Fibroblast of lung (primary cell): Measurements from ENCODE around the gene MIX23. TPM values are rescaled to one million over a fixed set of nuclear protein-coding genes. Genes with fewer than 3 reads are reported as not detected.

Experiments used
- DNase-seq, 2 donors: peaks; one replicate each; pipeline versions ENCODE4 v3.0.0 to v3.0.0-alpha.2; 2010; ENCODE audit warnings: low read depth in 2 of 2
- H2AFZ ChIP-seq: 2 replicates; pipeline ENCODE4 v1.5.1; 2012; ENCODE audit warnings: low read length, control low read depth, inconsistent platforms
- H3K27ac ChIP-seq: 2 replicates; pipeline ENCODE4 v1.5.1; 2011; ENCODE audit warnings: low read length, control low read depth; ENCODE audit not compliant: insufficient read depth
- H3K27me3 ChIP-seq: 2 replicates; pipeline ENCODE4 v1.5.1; 2011; ENCODE audit warnings: mild to moderate bottlenecking, low read length; ENCODE audit not compliant: control insufficient read depth, insufficient read depth
- H3K36me3 ChIP-seq: 2 replicates; pipeline ENCODE4 v1.5.1; 2011; ENCODE audit warnings: low read length; ENCODE audit not compliant: control insufficient read depth, insufficient read depth
- H3K4me1 ChIP-seq: 2 replicates; pipeline ENCODE4 v1.5.1; 2011; ENCODE audit warnings: low read length; ENCODE audit not compliant: control insufficient read depth, insufficient read depth; ENCODE audit errors: extremely low read depth
- H3K4me2 ChIP-seq: 2 replicates; pipeline ENCODE4 v1.5.1; 2011; ENCODE audit warnings: low read length, control low read depth; ENCODE audit not compliant: insufficient read depth; ENCODE audit errors: extremely low read depth
- H3K4me3 ChIP-seq, 4 experiments: fragments of 200-600 bp in 1 of 4; sonication (generic) in 1 of 4; replicated peaks in 1 of 4; 2 replicates each; pipeline ENCODE4 v1.5.1; 2011 to 2016; ENCODE audit warnings: low read length in 4 of 4, low read depth in 3 of 4, mild to moderate bottlenecking in 3 of 4, control low read depth in 2 of 4, inconsistent platforms in 1 of 4, mixed read lengths in 1 of 4; ENCODE audit not compliant: insufficient read depth in 1 of 4; ENCODE audit errors: control extremely low read depth in 1 of 4
- H3K79me2 ChIP-seq: 2 replicates; pipeline ENCODE4 v1.5.1; 2012; ENCODE audit warnings: mild to moderate bottlenecking, low read length, inconsistent platforms; ENCODE audit not compliant: control insufficient read depth, insufficient read depth
- H3K9ac ChIP-seq: 2 replicates; pipeline ENCODE4 v1.5.1; 2011; ENCODE audit warnings: mild to moderate bottlenecking, low read length, control low read depth; ENCODE audit not compliant: insufficient read depth
- H3K9me3 ChIP-seq: 2 replicates; pipeline ENCODE4 v1.5.1; 2012; ENCODE audit warnings: low read depth, low read length; ENCODE audit not compliant: control insufficient read depth, insufficient read depth
- H4K20me1 ChIP-seq: 2 replicates; pipeline ENCODE4 v1.5.1; 2011; ENCODE audit warnings: low read length; ENCODE audit not compliant: control insufficient read depth, insufficient read depth; ENCODE audit errors: extremely low read depth
- CTCF ChIP-seq, 2 donors: IDR thresholded peaks in 1 of 2; conservative IDR thresholded peaks in 1 of 2; 1 replicate in 1 of 2; 2 replicates in 1 of 2; pipeline ENCODE4 v1.5.1; 2011 to 2012; ENCODE audit warnings: low read length in 2 of 2, control low read depth in 1 of 2, inconsistent platforms in 1 of 2, low read depth in 1 of 2, mild to moderate bottlenecking in 1 of 2
- EZH2 ChIP-seq: IDR thresholded peaks from 2 replicates; pipeline ENCODE4 v1.5.1; 2012; ENCODE audit warnings: low read length, control low read depth, mild to moderate bottlenecking; ENCODE audit errors: missing control alignments
- polyA plus RNA-seq, 2 donors: library from polyadenylated mRNA; depleted of rRNA in 1 of 2; stranded (reverse) in 1 of 2; unstranded in 1 of 2; fragments of >200 nt; gene quantifications; 2 replicates each; pipeline ENCODE4 v1.2.1, GENCODE V29; 2011 to 2012; ENCODE audit warnings: missing spikeins in 1 of 2
- total RNA-seq: library from RNA; depleted of rRNA; stranded (reverse); fragments of >200 nt; gene quantifications from 2 replicates; pipeline ENCODE4 v1.2.1, GENCODE V29; 2014

Gene MIX23
- total and polyA plus RNA-seq, 2 donors (not counting 1 experiment from before 2014, with no cell fraction given), result 22.3 to 30.9 TPM

GRCh38 chr3:122342803-122343202, 40.2 kb downstream of the MIX23 start:
- no peaks in the 10 kb centered on the region for H3K79me2 ChIP-seq
- no peaks in the 10 kb centered on the region for H3K27me3 ChIP-seq
- H3K9ac ChIP-seq, result no peak overlapping the region
- no peaks in the 10 kb centered on the region for H4K20me1 ChIP-seq
- no peaks in the 10 kb centered on the region for H3K4me1 ChIP-seq
- H3K4me3 ChIP-seq, result no peak overlapping the region
- no peak overlapping the region for H3K4me2 ChIP-seq
- no peak overlapping the region for H3K27ac ChIP-seq
- H3K36me3 ChIP-seq, result no peaks in the 10 kb centered on the region
- no peaks in the 10 kb centered on the region for H3K9me3 ChIP-seq
- no peak overlapping the region for H2AFZ ChIP-seq
- TF ChIP-seq EZH2, result no peak
- TF ChIP-seq CTCF (conservative IDR thresholded peaks at IDR 0.05 in 1 of 2, IDR thresholded peaks at IDR 0.05 in 1 of 2; ENCODE audit: low read depth in 1 of 2, low read length in 2 of 2), result no peak
- DNase-seq, result no peak

- H3K9me3 ChIP-seq, result no peaks in the 10 kb centered on the region
- H3K4me3 ChIP-seq, result no peak overlapping the region
- H2AFZ ChIP-seq, result no peak overlapping the region
- H3K9ac ChIP-seq, result no peak overlapping the region
- H3K27me3 ChIP-seq, result no peaks in the 10 kb centered on the region
- DNase-seq, result no peak
- H3K4me2 ChIP-seq, result no peak overlapping the region
- H3K36me3 ChIP-seq, result no peaks in the 10 kb centered on the region
- no peaks in the 10 kb centered on the region for H3K4me1 ChIP-seq
- TF ChIP-seq EZH2, result no peak
- no peak overlapping the region for H3K27ac ChIP-seq
- H3K79me2 ChIP-seq, result no peaks in the 10 kb centered on the region
- H4K20me1 ChIP-seq, result no peaks in the 10 kb centered on the region
Observed at GRCh38 chr3:122332551-122332950, 50.5 kb downstream of the MIX23 start.

GRCh38 chr3:122331886-122332285, 51.1 kb downstream of the MIX23 start:
- Histone ChIP-seq H3K9ac (no peak overlapping the region), H3K27me3 (no peaks in the 10 kb centered on the region), H3K9me3 (no peaks in the 10 kb centered on the region), H3K27ac (no peak overlapping the region), H3K4me3 (no peak overlapping the region), H3K4me1 (no peaks in the 10 kb centered on the region), H4K20me1 (no peaks in the 10 kb centered on the region), H3K36me3 (no peaks in the 10 kb centered on the region), H2AFZ (no peak overlapping the region), H3K79me2 (no peaks in the 10 kb centered on the region), H3K4me2 (no peak overlapping the region)
- TF ChIP-seq EZH2 (no peak), CTCF (conservative IDR thresholded peaks at IDR 0.05 in 1 of 2, IDR thresholded peaks at IDR 0.05 in 1 of 2; ENCODE audit: low read depth in 1 of 2, low read length in 2 of 2) (no peak)
- no peak for DNase-seq
